Measurements from ENCODE around the gene RFXAP.

Gene RFXAP

DNA sequence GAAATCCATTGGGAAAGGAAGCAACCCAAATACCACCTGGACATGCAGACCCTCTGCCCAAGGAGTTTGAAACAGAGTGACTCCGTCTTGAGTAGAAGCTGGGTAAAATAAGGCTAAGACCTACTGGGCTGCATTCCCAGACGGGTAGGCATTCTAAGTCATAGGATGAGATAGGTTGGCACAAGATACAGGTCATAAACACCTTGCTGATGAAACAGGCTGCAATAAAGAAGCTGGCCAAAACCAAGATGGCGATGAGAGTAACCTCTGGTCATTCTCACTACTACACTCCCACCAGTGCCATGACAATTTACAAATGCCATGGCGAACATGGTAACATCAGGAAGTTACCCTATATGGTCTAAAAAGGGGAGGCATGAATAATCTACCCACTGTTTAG lies 40.2 kb downstream of the RFXAP start:
- no peaks in the 10 kb centered on the region for H3K9me2 ChIP-seq (replicated peaks; ENCODE audit: control insufficient read depth, low read length)
- H3K4me2 ChIP-seq (ENCODE audit: low read length) = no peak overlapping the region
- H3F3A ChIP-seq (ENCODE audit: control insufficient read depth, insufficient read depth) = no peaks in the 10 kb centered on the region
- no peak overlapping the region for H3K4me3 ChIP-seq (ENCODE audit: low read length)
- TF ChIP-seq, protein P1, sequence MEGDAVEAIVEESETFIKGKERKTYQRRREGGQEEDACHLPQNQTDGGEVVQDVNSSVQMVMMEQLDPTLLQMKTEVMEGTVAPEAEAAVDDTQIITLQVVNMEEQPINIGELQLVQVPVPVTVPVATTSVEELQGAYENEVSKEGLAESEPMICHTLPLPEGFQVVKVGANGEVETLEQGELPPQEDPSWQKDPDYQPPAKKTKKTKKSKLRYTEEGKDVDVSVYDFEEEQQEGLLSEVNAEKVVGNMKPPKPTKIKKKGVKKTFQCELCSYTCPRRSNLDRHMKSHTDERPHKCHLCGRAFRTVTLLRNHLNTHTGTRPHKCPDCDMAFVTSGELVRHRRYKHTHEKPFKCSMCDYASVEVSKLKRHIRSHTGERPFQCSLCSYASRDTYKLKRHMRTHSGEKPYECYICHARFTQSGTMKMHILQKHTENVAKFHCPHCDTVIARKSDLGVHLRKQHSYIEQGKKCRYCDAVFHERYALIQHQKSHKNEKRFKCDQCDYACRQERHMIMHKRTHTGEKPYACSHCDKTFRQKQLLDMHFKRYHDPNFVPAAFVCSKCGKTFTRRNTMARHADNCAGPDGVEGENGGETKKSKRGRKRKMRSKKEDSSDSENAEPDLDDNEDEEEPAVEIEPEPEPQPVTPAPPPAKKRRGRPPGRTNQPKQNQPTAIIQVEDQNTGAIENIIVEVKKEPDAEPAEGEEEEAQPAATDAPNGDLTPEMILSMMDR (IDR thresholded peaks at IDR 0.05; ENCODE audit: low read depth, low read length, poor library complexity, severe bottlenecking) = no peak
- no peak for TF ChIP-seq EZH2phosphoT487 (IDR thresholded peaks at IDR 0.05; ENCODE audit: borderline replicate concordance, low read length)
- H3K27ac ChIP-seq (ENCODE audit: low read depth, low read length) = no peak overlapping the region
- H3K9me3 ChIP-seq (ENCODE audit: control insufficient read depth, insufficient read depth, low read length) = no peaks in the 10 kb centered on the region
- no peaks in the 10 kb centered on the region for H4K20me1 ChIP-seq (ENCODE audit: control insufficient read depth, insufficient read depth, low read depth, low read length)
- peaks cover 10% of the 10 kb centered on the region for H3K27me3 ChIP-seq (ENCODE audit: control insufficient read depth, low read length)
- no peaks in the 10 kb centered on the region for H3K36me3 ChIP-seq (ENCODE audit: control insufficient read depth, low read length)
- H3K79me2 ChIP-seq (ENCODE audit: control insufficient read depth, low read length) = no peaks in the 10 kb centered on the region
- no peaks in the 10 kb centered on the region for H3K4me1 ChIP-seq (ENCODE audit: control insufficient read depth, low read length)

DNA sequence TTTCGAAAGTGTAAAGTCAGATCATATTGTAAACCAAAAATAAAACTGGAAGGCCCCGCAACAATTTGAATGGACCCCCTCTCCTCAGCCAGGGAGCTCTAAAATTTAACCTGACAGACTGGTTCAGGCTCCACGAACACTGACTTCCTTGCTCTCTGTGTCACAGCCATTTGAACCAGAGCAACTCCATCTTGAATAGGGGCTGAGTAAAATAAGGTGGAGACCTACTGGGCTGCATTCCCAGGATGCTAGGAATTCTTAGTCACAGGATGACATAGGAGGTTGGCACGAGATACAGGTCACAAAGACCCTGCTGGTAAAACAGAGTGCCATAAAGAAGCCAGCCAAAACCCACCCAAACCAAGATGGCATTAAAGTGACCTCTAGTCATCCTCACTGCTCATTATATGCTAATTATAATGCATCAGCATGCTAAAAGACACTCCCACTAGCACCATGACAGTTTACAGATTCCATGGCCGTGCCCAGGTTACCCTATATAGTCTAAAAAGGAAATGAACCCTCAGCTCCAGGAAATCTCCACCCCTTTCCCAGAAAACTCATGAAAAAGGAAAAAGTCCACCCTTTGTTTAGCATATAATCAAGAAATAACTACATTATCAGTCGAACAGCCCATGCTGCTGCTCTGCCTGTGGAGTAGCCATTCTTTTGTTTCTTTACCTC lies 43.1 kb downstream of the RFXAP start:
- Histone ChIP-seq H3K27me3 (ENCODE audit: control insufficient read depth, low read length) (peaks cover 27% of the 10 kb centered on the region), H3K4me1 (ENCODE audit: control insufficient read depth, low read length) (no peaks in the 10 kb centered on the region), H3K4me3 (ENCODE audit: low read length) (no peak overlapping the region), H3K79me2 (ENCODE audit: control insufficient read depth, low read length) (no peaks in the 10 kb centered on the region), H3K27ac (ENCODE audit: low read depth, low read length) (no peak overlapping the region), H4K20me1 (ENCODE audit: control insufficient read depth, insufficient read depth, low read depth, low read length) (no peaks in the 10 kb centered on the region), H3F3A (ENCODE audit: control insufficient read depth, insufficient read depth) (no peaks in the 10 kb centered on the region), H3K9me2 (replicated peaks; ENCODE audit: control insufficient read depth, low read length) (no peaks in the 10 kb centered on the region), H3K9me3 (ENCODE audit: control insufficient read depth, insufficient read depth, low read length) (no peaks in the 10 kb centered on the region), H3K36me3 (ENCODE audit: control insufficient read depth, low read length) (no peaks in the 10 kb centered on the region), H3K4me2 (ENCODE audit: low read length) (no peak overlapping the region)
- TF ChIP-seq, protein P1 (IDR thresholded peaks at IDR 0.05; ENCODE audit: low read depth, low read length, poor library complexity, severe bottlenecking) = no peak
- TF ChIP-seq EZH2phosphoT487 (IDR thresholded peaks at IDR 0.05; ENCODE audit: borderline replicate concordance, low read length) = no peak

DNA sequence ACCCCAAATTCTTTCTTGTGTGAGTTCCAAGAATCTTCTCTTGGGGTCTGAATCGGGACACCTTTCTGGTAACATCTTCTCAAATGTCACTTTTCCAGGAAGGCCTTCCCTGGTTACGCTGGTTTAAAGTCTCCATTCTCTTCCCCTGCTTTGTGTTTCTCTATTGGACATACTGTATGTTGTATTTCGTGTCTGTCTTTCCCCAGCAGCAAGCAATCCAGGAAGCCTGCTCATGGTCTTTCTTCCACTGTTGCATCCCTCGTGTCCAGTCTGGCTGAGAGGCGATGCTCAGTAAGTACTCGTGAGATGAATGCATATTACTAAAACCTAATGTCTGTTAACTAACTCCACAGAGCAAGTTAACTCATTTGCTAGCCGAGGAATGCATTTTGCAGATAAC lies 43.7 kb downstream of the RFXAP start:
- Histone ChIP-seq H3F3A (ENCODE audit: control insufficient read depth, insufficient read depth) (no peaks in the 10 kb centered on the region), H3K36me3 (ENCODE audit: control insufficient read depth, low read length) (no peaks in the 10 kb centered on the region), H3K27ac (ENCODE audit: low read depth, low read length) (no peak overlapping the region), H3K4me1 (ENCODE audit: control insufficient read depth, low read length) (no peaks in the 10 kb centered on the region), H3K27me3 (ENCODE audit: control insufficient read depth, low read length) (peaks cover 27% of the 10 kb centered on the region), H3K4me3 (ENCODE audit: low read length) (no peak overlapping the region), H4K20me1 (ENCODE audit: control insufficient read depth, insufficient read depth, low read depth, low read length) (no peaks in the 10 kb centered on the region), H3K9me2 (replicated peaks; ENCODE audit: control insufficient read depth, low read length) (no peaks in the 10 kb centered on the region), H3K79me2 (ENCODE audit: control insufficient read depth, low read length) (no peaks in the 10 kb centered on the region), H3K4me2 (ENCODE audit: low read length) (no peak overlapping the region), H3K9me3 (ENCODE audit: control insufficient read depth, insufficient read depth, low read length) (no peaks in the 10 kb centered on the region)
- TF ChIP-seq, protein P1 (IDR thresholded peaks at IDR 0.05; ENCODE audit: low read depth, low read length, poor library complexity, severe bottlenecking) = no peak
- TF ChIP-seq EZH2phosphoT487 (IDR thresholded peaks at IDR 0.05; ENCODE audit: borderline replicate concordance, low read length) = no peak
